ENCODE measurements around the gene C11orf97.
"Not testable (repeated sequence)": the region's sequence is repeated elsewhere in the genome, so short reads cannot be mapped to it uniquely, and the experiment has no call there.

The C11orf97 gene

GRCh38 chr11:94525546-94526324 is 13.5 kb downstream of the C11orf97 start:
- peak; percentile 68 for DNase-seq

- peak; percentile 8 for DNase-seq
Observed at GRCh38 chr11:94526645-94527438, 14.6 kb downstream of the C11orf97 start.

- no peak for DNase-seq
Observed at GRCh38 chr11:94528551-94528950, 16.3 kb downstream of the C11orf97 start.

- no peak for DNase-seq
Observed at GRCh38 chr11:94532211-94532610, 19.9 kb downstream of the C11orf97 start.

GRCh38 chr11:94533206-94533605 is 20.9 kb downstream of the C11orf97 start:
- no peak for DNase-seq

- no peak for DNase-seq
Observed at GRCh38 chr11:94533696-94534630, 21.7 kb downstream of the C11orf97 start.

GRCh38 chr11:94536386-94536785 is 24.1 kb downstream of the C11orf97 start:
- peak; percentile 68 for DNase-seq

GRCh38 chr11:94537031-94537600 is 24.9 kb downstream of the C11orf97 start:
- DNase-seq: peak; percentile 62

GRCh38 chr11:94539420-94539819 is 27.2 kb downstream of the C11orf97 start:
- DNase-seq: peak; percentile 68

- peak; percentile 94 for DNase-seq
Observed at GRCh38 chr11:94543695-94544645, 31.7 kb downstream of the C11orf97 start, which contains the start of gene FUT4. FUT4 (plus strand) TSS chr11:94543921; CDS start chr11:94544134, 213 bp downstream.

- no peak for DNase-seq
Observed at GRCh38 chr11:94544646-94545263, 32.5 kb downstream of the C11orf97 start.

GRCh38 chr11:94545264-94546161 is 33.3 kb downstream of the C11orf97 start:
- no peak for DNase-seq

GRCh38 chr11:94546162-94546470 is 33.9 kb downstream of the C11orf97 start:
- DNase-seq: peak; percentile 9

- DNase-seq: peak; percentile 51
Observed at GRCh38 chr11:94546886-94547285, 34.6 kb downstream of the C11orf97 start.

- no peak for DNase-seq
Observed at GRCh38 chr11:94549146-94549545, 36.9 kb downstream of the C11orf97 start.

GRCh38 chr11:94550513-94550912 is 38.3 kb downstream of the C11orf97 start:
- no peak for DNase-seq

- peak; percentile 79 for DNase-seq
Observed at GRCh38 chr11:94553938-94554337, 41.7 kb downstream of the C11orf97 start.

- DNase-seq: not testable (repeated sequence)
Observed at GRCh38 chr11:94555752-94556329, 43.6 kb downstream of the C11orf97 start.

- no peak for DNase-seq
Observed at GRCh38 chr11:94557421-94557820, 45.2 kb downstream of the C11orf97 start.

All from NCI-H69 (cell line).